HepG2 (cell line): Measurements from ENCODE around the gene RMRP. TPM values are rescaled to one million over a fixed set of nuclear protein-coding genes. Genes with fewer than 3 reads are reported as not detected.

Experiments used
- KDM5B ChIP-seq: sonication (generic); formaldehyde crosslinking; IDR thresholded peaks from 2 replicates; pipeline ENCODE4 v1.4.0; 2020; ENCODE audit warnings: missing genetic modification reagents, mild to moderate bottlenecking, borderline replicate concordance
- MTA1 ChIP-seq: sonication (generic); formaldehyde crosslinking; IDR thresholded peaks from 2 replicates; pipeline ENCODE4 v1.4.0; 2020; ENCODE audit warnings: missing genetic modification reagents, mild to moderate bottlenecking, borderline replicate concordance
- NRL ChIP-seq: sonication (generic); formaldehyde crosslinking; IDR thresholded peaks from 2 replicates; pipeline ENCODE4 v1.5.0; 2020; ENCODE audit warnings: missing genetic modification reagents, mild to moderate bottlenecking, moderate library complexity, borderline replicate concordance
- POLR2AphosphoS5 ChIP-seq: IDR thresholded peaks from 2 replicates; pipeline ENCODE4 v1.6.1; 2012; ENCODE audit warnings: low read depth, low read length
- POLR2G ChIP-seq: fragments of 200-400 bp; formaldehyde crosslinking; IDR thresholded peaks from 2 replicates; pipeline ENCODE4 v1.6.1; 2018; ENCODE audit warnings: mild to moderate bottlenecking, low read depth, low read length, moderate library complexity
- RBFOX2 ChIP-seq: fragments of 200-400 bp; formaldehyde crosslinking; IDR thresholded peaks from 2 replicates; pipeline ENCODE4 v1.6.1; 2017; ENCODE audit warnings: low read depth, mild to moderate bottlenecking, low read length
- SALL2 ChIP-seq: sonication (generic); formaldehyde crosslinking; IDR thresholded peaks from 2 replicates; pipeline ENCODE4 v1.8.1; 2023; ENCODE audit warnings: mild to moderate bottlenecking, missing genetic modification reagents, inconsistent platforms
- TCF12 ChIP-seq, 2 experiments: fragments of 450-650 bp in 1 of 2; sonication (generic) in 1 of 2; formaldehyde crosslinking in 1 of 2; IDR thresholded peaks; 2 replicates each; pipeline versions ENCODE4 v1.6.1 to v1.8.0; 2017 to 2022; ENCODE audit warnings: antibody characterized with exemption in 1 of 2, mild to moderate bottlenecking in 1 of 2, missing genetic modification reagents in 1 of 2, moderate library complexity in 1 of 2
- ZNF543 ChIP-seq: sonication (generic); formaldehyde crosslinking; IDR thresholded peaks from 2 replicates; pipeline ENCODE4 v1.4.0; 2020; ENCODE audit warnings: mild to moderate bottlenecking, missing genetic modification reagents
- ZNF746 ChIP-seq: sonication (generic); formaldehyde crosslinking; IDR thresholded peaks from 2 replicates; pipeline ENCODE4 v1.8.0; 2022; ENCODE audit warnings: mild to moderate bottlenecking, missing genetic modification reagents
- ZNF839 ChIP-seq: sonication (generic); formaldehyde crosslinking; IDR thresholded peaks from 2 replicates; pipeline ENCODE4 v1.4.0; 2020; ENCODE audit warnings: missing genetic modification reagents, mild to moderate bottlenecking, borderline replicate concordance
- polyA plus RNA-seq, 8 experiments: library from polyadenylated mRNA; depleted of rRNA in 3 of 8; stranded (reverse) in 7 of 8; unstranded in 1 of 8; fragments of >200 nt; fragmentation: Illumina TruSeq in 4 of 8; extraction: Trizol in 4 of 8; gene quantifications; 2 replicates each; pipeline versions ENCODE4 v1.2.1 to v1.2.3, GENCODE V29; 2011 to 2016; ENCODE audit warnings: low read depth in 4 of 8, missing spikeins in 1 of 8, mixed read lengths in 1 of 8; ENCODE audit not compliant: insufficient read depth in 1 of 8
- total RNA-seq, 5 experiments: library from RNA; depleted of rRNA; stranded (reverse); fragments of >200 nt; fragmentation: Illumina TruSeq; extraction: Trizol; gene quantifications; 2 replicates each; pipeline ENCODE4 v1.2.3, GENCODE V29; 2016; ENCODE audit warnings: low read depth in 1 of 5
- TF ChIP-seq, protein P1 (sequence below), 2 experiments: sonication (generic) in 1 of 2; formaldehyde crosslinking in 1 of 2; IDR thresholded peaks; 2 replicates each; pipeline versions ENCODE4 v1.4.0 to v1.6.1; 2018 to 2020; ENCODE audit warnings: missing genetic modification reagents in 2 of 2, borderline replicate concordance in 1 of 2, low read depth in 1 of 2, mild to moderate bottlenecking in 1 of 2, missing biosample characterization in 1 of 2
- TF ChIP-seq, protein P2 (sequence below): sonication (generic); formaldehyde crosslinking; IDR thresholded peaks from 2 replicates; pipeline ENCODE4 v1.4.0; 2020; ENCODE audit warnings: mild to moderate bottlenecking, missing genetic modification reagents
- TF ChIP-seq, protein P3 (sequence below): sonication (generic); formaldehyde crosslinking; IDR thresholded peaks from 2 replicates; pipeline ENCODE4 v1.4.0; 2020; ENCODE audit warnings: missing genetic modification reagents
- TF ChIP-seq, protein P4 (sequence below): sonication (generic); formaldehyde crosslinking; IDR thresholded peaks from 2 replicates; pipeline ENCODE4 v1.4.0; 2020; ENCODE audit warnings: low read depth, missing genetic modification reagents
- TF ChIP-seq, protein P5 (sequence below): IDR thresholded peaks from 2 replicates; pipeline ENCODE4 v1.6.1; 2012; ENCODE audit warnings: inconsistent platforms

RMRP gene
- total and polyA plus RNA-seq, 2 of the 13 experiments (the other 11 are each of a cell fraction or from before 2014, with no cell fraction given): 51.4 to 4,025 TPM

DNA sequence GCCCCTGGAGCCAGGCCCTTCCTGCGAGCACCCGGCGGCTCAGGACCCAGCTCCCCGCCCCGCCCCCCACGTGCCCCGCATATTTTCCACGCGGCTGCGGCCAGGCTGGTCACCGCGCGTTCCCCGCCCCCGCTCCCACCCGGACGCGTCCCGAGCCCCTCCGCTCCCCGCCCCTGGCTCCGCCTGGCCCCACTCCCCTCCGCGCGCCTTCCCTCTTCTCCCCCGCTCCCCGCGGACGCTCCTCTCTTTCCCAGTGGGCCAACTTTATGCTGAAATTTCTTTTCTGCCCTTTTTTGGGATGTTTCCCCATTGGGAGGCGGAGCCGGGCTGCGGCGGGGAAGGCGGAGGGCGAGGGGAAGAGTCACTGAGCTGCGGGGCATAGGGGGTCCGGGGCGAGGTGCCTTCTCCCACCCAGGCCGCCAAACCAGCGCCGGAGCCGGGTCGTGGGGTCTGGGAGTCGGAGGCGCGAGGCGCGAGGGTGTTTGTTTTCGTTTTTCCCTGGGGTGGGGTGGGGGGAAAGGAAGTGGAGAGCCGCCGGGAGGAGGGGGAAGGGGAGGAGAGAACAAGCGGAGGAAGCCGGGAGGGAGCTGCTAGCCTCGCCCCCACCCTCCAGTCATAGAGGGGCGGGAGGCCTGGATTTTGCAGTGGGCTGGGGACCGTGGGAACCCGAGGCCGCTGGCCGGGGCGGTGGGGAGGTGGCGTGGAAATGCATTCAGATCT lies 33.0 kb upstream of the RMRP start (continued):
- TF ChIP-seq, protein P1, sequence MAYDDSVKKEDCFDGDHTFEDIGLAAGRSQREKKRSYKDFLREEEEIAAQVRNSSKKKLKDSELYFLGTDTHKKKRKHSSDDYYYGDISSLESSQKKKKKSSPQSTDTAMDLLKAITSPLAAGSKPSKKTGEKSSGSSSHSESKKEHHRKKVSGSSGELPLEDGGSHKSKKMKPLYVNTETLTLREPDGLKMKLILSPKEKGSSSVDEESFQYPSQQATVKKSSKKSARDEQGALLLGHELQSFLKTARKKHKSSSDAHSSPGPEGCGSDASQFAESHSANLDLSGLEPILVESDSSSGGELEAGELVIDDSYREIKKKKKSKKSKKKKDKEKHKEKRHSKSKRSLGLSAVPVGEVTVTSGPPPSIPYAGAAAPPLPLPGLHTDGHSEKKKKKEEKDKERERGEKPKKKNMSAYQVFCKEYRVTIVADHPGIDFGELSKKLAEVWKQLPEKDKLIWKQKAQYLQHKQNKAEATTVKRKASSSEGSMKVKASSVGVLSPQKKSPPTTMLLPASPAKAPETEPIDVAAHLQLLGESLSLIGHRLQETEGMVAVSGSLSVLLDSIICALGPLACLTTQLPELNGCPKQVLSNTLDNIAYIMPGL (CRISPR knock-in tag; IDR thresholded peaks at IDR 0.05; ENCODE audit: borderline replicate concordance in 1 of 2, low read depth in 1 of 2): peak in 1 of 2 experiments; percentile 47; a peak in 1 of 4 replicates
- TF ChIP-seq ZNF746 (CRISPR knock-in tag): 0 out of 2 replicates have a peak, but pooled peaks have one; percentile 14
- TF ChIP-seq, protein P2, sequence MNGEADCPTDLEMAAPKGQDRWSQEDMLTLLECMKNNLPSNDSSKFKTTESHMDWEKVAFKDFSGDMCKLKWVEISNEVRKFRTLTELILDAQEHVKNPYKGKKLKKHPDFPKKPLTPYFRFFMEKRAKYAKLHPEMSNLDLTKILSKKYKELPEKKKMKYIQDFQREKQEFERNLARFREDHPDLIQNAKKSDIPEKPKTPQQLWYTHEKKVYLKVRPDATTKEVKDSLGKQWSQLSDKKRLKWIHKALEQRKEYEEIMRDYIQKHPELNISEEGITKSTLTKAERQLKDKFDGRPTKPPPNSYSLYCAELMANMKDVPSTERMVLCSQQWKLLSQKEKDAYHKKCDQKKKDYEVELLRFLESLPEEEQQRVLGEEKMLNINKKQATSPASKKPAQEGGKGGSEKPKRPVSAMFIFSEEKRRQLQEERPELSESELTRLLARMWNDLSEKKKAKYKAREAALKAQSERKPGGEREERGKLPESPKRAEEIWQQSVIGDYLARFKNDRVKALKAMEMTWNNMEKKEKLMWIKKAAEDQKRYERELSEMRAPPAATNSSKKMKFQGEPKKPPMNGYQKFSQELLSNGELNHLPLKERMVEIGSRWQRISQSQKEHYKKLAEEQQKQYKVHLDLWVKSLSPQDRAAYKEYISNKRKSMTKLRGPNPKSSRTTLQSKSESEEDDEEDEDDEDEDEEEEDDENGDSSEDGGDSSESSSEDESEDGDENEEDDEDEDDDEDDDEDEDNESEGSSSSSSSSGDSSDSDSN (CRISPR knock-in tag): 0 out of 2 replicates have a peak, but pooled peaks have one; percentile 19
- TF ChIP-seq, protein P3, sequence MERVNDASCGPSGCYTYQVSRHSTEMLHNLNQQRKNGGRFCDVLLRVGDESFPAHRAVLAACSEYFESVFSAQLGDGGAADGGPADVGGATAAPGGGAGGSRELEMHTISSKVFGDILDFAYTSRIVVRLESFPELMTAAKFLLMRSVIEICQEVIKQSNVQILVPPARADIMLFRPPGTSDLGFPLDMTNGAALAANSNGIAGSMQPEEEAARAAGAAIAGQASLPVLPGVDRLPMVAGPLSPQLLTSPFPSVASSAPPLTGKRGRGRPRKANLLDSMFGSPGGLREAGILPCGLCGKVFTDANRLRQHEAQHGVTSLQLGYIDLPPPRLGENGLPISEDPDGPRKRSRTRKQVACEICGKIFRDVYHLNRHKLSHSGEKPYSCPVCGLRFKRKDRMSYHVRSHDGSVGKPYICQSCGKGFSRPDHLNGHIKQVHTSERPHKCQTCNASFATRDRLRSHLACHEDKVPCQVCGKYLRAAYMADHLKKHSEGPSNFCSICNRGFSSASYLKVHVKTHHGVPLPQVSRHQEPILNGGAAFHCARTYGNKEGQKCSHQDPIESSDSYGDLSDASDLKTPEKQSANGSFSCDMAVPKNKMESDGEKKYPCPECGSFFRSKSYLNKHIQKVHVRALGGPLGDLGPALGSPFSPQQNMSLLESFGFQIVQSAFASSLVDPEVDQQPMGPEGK: peak; percentile 96
- TF ChIP-seq TCF12 (IDR thresholded peaks at IDR 0.05): no peak
- 0 out of 2 replicates have a peak, but pooled peaks have one; percentile 35 for TF ChIP-seq TCF12 (CRISPR knock-in tag; IDR thresholded peaks at IDR 0.05)
- TF ChIP-seq, protein P4, sequence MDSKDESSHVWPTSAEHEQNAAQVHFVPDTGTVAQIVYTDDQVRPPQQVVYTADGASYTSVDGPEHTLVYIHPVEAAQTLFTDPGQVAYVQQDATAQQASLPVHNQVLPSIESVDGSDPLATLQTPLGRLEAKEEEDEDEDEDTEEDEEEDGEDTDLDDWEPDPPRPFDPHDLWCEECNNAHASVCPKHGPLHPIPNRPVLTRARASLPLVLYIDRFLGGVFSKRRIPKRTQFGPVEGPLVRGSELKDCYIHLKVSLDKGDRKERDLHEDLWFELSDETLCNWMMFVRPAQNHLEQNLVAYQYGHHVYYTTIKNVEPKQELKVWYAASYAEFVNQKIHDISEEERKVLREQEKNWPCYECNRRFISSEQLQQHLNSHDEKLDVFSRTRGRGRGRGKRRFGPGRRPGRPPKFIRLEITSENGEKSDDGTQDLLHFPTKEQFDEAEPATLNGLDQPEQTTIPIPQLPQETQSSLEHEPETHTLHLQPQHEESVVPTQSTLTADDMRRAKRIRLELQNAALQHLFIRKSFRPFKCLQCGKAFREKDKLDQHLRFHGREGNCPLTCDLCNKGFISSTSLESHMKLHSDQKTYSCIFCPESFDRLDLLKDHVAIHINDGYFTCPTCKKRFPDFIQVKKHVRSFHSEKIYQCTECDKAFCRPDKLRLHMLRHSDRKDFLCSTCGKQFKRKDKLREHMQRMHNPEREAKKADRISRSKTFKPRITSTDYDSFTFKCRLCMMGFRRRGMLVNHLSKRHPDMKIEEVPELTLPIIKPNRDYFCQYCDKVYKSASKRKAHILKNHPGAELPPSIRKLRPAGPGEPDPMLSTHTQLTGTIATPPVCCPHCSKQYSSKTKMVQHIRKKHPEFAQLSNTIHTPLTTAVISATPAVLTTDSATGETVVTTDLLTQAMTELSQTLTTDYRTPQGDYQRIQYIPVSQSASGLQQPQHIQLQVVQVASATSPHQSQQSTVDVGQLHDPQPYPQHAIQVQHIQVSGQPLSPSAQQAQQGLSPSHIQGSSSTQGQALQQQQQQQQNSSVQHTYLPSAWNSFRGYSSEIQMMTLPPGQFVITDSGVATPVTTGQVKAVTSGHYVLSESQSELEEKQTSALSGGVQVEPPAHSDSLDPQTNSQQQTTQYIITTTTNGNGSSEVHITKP: 0 out of 2 replicates have a peak, but pooled peaks have one; percentile 14
- TF ChIP-seq MTA1 (CRISPR knock-in tag): no peak
- no peak for TF ChIP-seq ZNF839 (CRISPR knock-in tag)
- TF ChIP-seq KDM5B (CRISPR knock-in tag): peak; percentile 51; the same call in 1 of the 2 replicates
- TF ChIP-seq, protein P5, sequence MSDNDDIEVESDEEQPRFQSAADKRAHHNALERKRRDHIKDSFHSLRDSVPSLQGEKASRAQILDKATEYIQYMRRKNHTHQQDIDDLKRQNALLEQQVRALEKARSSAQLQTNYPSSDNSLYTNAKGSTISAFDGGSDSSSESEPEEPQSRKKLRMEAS: peak; percentile 60; the same call in 1 of the 2 replicates
- TF ChIP-seq POLR2G: peak; percentile 50; the same call in 1 of the 2 replicates
- peak; percentile 62 for TF ChIP-seq RBFOX2
- TF ChIP-seq NRL (CRISPR knock-in tag): 0 out of 2 replicates have a peak, but pooled peaks have one; percentile 37
- TF ChIP-seq SALL2: 0 out of 2 replicates have a peak, but pooled peaks have one; percentile 53
- TF ChIP-seq POLR2AphosphoS5: peak; percentile 46; the same call in 1 of the 2 replicates
- 0 out of 2 replicates have a peak, but pooled peaks have one; percentile 20 for TF ChIP-seq ZNF543 (CRISPR knock-in tag)
